GM13976 (cell line): ENCODE measurements around the gene HSBP1L1.
A peak's percentile ranks its signal among the peaks of the same experiment; 100 is the strongest.

Source experiments
- DNase-seq: peaks from one replicate; pipeline ENCODE4 v3.0.0; 2012; ENCODE audit warnings: low spot score
- in situ Hi-C: fragments of 300-500 bp; cut with MboI; formaldehyde crosslinking; loops from one replicate; pipeline ENCODE4 v1.12.0; 2022; ENCODE audit warnings: low sequenced_read_pairs, mixed read lengths, inconsistent platforms; ENCODE audit not compliant: unreplicated experiment
- TF ChIP-seq, protein P1 (sequence below): IDR thresholded peaks from 2 replicates; pipeline ENCODE4 v1.5.1; 2012; ENCODE audit warnings: borderline replicate concordance, mild to moderate bottlenecking; ENCODE audit not compliant: insufficient read depth; ENCODE audit errors: extremely low read depth, missing control alignments, control extremely low read depth

The HSBP1L1 gene

DNA sequence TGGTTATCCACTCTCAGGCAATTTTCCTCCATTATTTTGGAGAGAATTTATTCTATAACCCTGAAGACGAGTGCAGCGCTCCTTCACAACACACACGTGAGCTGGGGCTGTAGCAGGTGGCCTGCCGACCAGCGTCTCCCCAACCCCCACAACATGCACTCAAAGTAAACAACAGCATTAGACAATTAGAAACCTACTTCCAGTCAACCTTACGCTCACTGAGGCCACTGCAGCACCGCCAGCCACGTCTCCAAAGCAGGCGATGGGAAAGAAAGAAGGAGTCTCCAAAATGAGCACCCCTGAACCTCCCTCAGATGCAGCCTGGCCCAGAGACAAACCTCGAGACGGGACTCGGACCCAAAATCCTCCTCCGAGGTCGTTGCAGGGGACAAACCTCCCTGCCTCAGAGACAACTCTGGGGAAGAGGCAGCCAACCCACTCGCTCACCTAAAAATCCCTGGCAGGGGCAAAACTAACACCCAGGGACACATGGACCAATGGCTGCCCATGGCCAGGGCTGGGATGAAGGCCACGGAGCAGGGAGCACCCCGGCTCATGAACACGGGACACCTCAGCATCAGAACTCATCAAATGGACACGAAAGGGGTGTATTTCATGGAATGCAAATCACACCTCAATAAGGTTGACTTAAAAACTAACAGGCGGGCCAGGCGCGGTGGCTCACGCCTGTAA, 15.6 kb upstream of the HSBP1L1 start:
- TF ChIP-seq, protein P1, sequence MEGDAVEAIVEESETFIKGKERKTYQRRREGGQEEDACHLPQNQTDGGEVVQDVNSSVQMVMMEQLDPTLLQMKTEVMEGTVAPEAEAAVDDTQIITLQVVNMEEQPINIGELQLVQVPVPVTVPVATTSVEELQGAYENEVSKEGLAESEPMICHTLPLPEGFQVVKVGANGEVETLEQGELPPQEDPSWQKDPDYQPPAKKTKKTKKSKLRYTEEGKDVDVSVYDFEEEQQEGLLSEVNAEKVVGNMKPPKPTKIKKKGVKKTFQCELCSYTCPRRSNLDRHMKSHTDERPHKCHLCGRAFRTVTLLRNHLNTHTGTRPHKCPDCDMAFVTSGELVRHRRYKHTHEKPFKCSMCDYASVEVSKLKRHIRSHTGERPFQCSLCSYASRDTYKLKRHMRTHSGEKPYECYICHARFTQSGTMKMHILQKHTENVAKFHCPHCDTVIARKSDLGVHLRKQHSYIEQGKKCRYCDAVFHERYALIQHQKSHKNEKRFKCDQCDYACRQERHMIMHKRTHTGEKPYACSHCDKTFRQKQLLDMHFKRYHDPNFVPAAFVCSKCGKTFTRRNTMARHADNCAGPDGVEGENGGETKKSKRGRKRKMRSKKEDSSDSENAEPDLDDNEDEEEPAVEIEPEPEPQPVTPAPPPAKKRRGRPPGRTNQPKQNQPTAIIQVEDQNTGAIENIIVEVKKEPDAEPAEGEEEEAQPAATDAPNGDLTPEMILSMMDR: no peak
- no peak for DNase-seq
- in situ Hi-C loops: no loop called here

DNA sequence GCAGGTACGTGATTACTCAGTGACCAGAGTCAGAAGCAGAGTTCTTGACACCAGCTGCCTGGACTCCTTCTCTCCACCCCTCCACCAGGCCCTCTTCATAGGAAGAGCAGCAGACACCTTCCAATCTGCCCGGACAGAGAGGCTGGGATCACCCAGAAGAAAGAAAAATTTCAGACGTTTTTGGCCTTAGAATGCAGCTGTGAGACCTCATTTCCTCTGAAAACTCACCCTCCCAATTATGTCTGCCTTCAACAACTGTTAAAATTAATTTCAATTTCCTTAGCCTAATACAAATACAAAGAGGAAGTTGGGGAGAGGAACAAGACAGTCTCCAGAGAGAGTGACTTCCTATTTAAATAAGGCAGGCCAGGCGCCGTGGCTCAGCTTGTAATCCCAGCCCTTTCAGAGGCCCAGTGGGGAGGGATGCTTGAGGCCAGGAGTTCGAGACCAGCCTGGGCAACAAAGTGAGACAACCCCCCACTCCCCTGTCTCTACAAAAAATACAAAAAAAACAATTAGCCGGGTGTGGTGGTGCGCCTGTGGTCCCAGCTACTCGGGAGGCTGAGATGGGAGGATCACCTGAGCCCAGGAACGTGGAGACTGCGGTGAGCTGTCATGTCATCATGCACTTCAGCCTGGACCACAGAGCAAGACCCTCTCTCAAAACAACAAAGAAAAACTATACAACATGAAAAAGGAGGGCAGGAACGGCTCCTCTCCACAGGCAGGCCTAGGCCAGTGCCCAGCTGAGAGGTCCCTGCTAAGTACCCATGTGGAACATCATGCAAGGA, 14.6 kb upstream of the HSBP1L1 start:
- TF ChIP-seq, protein P1: no peak
- peak; percentile 49 for DNase-seq
- in situ Hi-C loops: no loop called here

DNA sequence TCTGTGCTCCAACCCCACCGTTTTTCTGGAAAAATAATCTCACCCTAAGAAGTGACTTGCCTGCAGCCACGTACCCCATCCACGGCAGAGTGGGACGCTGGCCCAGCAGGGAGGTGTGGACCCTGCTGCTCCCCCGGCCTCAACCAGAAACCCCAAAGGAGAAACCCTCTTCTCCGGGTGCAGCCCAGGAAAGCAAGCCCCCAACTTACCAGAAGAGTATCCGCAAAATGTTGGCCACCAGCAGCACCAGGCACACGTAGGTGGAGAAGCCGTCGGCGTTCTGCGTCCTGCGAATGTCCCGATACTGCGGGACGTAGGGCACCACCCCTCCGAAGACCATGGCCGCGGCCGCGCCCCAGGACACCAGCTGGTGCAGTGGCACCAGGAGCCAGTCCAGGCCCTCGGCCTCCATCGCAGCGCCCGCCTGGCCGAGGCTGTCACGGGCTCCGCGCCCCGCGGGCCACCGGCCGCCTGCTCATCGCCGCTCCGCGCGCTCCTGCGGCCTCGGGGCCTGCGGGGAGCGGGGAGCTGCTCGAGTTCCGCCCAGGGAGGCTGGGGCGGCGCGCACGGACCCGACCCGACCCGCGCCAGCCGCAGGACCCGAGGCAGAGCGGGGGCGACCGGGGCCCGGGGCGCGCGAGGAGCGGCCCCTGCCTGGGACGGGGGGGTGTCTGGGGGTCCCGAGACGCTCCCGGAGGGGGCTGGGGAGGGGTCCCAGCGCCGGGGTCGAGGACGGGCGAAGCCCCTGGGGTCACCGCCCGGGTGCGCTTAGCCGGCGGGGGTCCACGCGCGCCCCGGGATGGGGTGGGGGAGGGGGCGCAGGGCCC, 13.7 kb upstream of the HSBP1L1 start:
- TF ChIP-seq, protein P1: no peak
- DNase-seq: peak; percentile 55
- in situ Hi-C loops: no loop called here

DNA sequence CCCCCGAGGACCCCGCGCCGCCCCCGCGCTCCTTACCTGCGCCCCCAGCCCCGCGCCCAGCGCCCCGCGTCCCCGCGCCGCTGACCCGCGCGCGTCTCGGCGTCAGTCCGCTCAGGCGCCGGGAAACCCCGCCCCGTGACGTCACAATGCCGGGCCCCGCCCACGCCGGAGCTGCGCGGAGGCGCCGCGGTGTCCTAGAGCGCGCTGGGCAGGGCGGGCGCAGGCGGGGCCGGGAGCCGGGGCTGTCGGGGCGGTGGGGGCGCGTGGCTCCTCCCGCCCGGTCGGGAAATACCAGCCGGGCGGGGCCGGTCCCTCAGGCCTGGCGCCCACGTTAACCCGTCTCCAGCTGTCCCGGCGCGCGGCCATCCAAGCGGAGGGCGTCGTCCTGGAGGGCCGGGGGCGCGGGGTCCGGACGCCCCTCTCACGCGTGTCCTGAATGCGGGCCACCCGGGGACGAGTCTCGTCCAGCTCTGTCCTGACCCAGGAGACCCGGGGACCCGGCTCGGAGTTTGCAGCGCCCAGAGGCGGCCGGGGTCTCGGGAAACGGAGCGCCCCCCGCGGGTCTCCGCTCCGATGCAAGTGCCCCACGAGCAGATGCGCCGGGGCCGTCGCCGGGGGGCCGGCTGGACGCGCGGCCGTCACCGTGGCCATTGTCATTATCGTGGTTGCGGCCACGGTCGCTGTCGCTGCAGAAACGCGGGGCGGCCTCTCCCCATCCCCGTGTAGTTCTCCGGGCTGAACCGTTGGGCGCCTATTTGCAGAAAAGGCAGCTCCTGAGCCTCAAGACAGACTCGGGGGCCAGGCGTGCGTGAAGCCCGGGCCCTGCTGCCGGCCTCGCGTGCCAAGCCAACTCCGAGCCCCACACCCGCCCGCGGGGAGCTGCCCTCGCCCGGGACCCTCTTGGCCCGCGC, 12.6 kb upstream of the HSBP1L1 start, which contains the start of gene SLC66A2:
Gene SLC66A2 (minus strand): TSS at position 109 of the 911 bp plus-strand sequence. CDS start 727 bp downstream, outside the sequence.
- peak; percentile 97 for DNase-seq
- in situ Hi-C loops: no loop called here
- TF ChIP-seq, protein P1: no peak

DNA sequence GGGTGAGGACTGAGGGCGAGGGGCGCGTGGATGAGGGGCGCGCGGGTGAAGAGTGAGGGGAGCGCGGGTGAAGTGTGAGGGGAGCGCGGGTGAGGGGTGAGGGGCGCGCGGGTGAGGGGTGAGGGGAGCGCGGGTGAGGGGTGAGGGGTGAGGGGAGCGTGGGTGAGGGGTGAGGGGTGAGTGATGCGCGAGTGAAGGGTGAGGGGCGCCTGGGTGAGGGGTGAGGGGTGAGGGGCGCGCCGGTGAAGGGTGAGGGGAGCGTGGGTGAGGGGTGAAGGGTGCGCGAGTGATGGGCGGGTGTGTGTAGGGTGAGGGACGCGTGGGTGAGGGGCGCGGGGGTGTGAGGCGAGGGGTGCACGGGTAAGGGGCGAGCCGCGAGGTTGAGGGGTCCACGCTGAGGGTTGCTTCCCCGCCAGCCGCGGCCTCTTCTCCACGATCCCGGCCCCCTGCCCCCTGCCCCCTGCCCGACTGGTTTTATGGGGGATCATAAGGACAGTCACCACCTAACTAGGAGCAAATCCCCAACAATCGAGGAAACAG, 11.9 kb upstream of the HSBP1L1 start:
- in situ Hi-C loops: no loop called here
- DNase-seq: no peak
- TF ChIP-seq, protein P1: no peak
